Muscle layer of duodenum (tissue), 2 donors: ENCODE results near the gene COL4A1.

ENCODE experiments used
- H3K27ac ChIP-seq: one replicate; pipeline ENCODE4 v1.7.0; 2013; ENCODE audit warnings: mild to moderate bottlenecking, low read length
- H3K27me3 ChIP-seq: one replicate; pipeline ENCODE4 v1.7.0; 2013; ENCODE audit warnings: low read depth, mild to moderate bottlenecking, control low read depth, low read length
- H3K36me3 ChIP-seq, 2 donors: one replicate each; pipeline ENCODE4 v1.7.0; 2013; ENCODE audit warnings: low read length in 2 of 2, control low read depth in 1 of 2, mild to moderate bottlenecking in 1 of 2; ENCODE audit not compliant: insufficient read depth in 2 of 2, control insufficient read depth in 1 of 2
- H3K4me1 ChIP-seq, 2 donors: one replicate each; pipeline ENCODE4 v1.7.0; 2013; ENCODE audit warnings: low read length in 2 of 2, mild to moderate bottlenecking in 2 of 2, control low read depth in 1 of 2, moderate library complexity in 1 of 2; ENCODE audit not compliant: insufficient read depth in 2 of 2, control insufficient read depth in 1 of 2
- H3K4me3 ChIP-seq, 2 donors: one replicate each; pipeline ENCODE4 v1.7.0; 2013; ENCODE audit warnings: low read length in 2 of 2, low read depth in 1 of 2, mild to moderate bottlenecking in 1 of 2
- H3K9me3 ChIP-seq, 2 donors: one replicate each; pipeline ENCODE4 v1.7.0; 2013; ENCODE audit warnings: low read length in 2 of 2, control low read depth in 1 of 2, mild to moderate bottlenecking in 1 of 2; ENCODE audit not compliant: control insufficient read depth in 1 of 2
- donor health status: healthy.

Gene COL4A1

DNA sequence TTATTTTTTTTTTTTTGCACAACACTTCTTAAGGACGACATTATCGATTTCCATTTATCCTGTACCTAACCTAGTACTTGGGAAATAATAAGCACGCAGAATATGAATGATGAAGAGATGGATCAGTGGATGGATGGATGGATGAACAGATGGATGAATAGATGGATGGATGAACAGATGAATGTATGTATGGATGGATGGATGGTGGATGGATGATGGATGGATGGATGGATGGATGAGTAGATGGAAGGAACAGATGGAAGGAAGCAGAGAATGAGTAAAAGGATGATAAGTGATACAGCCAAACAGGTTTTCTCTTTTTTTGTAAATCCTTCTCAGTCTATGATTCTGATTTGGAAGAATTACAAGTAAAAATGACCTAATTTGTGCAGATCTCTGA is 166.9 kb downstream of the COL4A1 start:
- Histone ChIP-seq H3K9me3 (no peaks in the 10 kb centered on the region), H3K4me3 (no peak overlapping the region), H3K27me3 (no peaks in the 10 kb centered on the region), H3K27ac (no peak overlapping the region), H3K4me1 (peaks cover 0 to 10% of the 10 kb centered on the region in 2 donors), H3K36me3 (no peaks in the 10 kb centered on the region)

DNA sequence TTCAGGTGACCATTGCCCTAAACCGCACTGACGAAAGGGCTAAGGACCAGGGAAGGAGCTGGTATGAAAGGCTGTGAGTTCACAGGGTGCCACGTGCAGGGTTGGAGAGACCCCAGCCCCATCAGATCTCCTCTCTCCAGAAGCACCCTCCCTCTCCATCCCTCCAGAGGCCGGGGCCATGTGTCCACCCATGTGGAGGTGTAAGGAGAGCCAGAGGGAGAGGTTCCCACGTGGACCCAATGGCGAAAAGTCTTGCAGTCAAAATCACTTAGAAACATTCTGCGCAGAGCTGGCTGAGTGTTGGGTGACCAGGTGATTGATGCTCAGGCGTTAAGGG is 168.3 kb downstream of the COL4A1 start:
- no peaks in the 10 kb centered on the region for H3K27me3 ChIP-seq
- no peaks in the 10 kb centered on the region for H3K36me3 ChIP-seq
- H3K9me3 ChIP-seq = no peaks in the 10 kb centered on the region
- no peak overlapping the region for H3K27ac ChIP-seq
- peak overlapping the region; percentile 71 to 80 for H3K4me3 ChIP-seq
- peaks cover 0 to 10% of the 10 kb centered on the region in 2 donors for H3K4me1 ChIP-seq

DNA sequence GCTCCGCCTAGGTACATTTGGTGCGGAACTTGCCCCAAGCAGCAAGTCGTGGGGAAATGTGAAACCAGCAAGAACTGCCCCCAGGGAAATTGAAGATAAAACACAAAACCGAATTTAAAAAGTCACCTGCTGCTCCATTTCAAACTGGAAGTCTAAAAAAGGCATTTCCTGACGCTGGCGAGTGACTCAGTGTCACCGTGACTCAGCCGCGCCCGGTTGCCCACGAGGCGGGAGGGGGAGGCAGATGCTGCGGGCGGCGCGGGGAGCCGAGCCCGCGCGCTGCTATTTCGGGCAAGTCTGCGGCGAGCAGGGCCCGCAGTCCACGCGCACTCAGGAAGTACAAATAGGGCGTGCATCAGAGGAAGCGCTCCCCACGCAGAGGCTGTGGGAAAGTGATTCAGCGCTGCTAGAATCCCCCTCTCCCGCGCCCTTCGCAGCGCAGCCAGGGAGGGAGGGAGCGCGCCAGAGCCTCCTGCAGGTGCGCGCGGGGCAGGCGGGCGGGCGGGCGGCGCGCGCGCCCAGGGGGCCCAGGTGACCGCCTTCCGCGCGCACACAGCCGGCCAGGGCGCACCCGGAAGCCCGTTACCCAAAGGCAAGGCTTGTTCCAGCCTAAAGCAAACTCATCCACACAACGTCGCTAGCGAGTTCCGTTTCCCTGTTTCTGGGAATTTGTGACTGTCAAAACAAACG is 168.8 kb downstream of the COL4A1 start:
- H3K4me3 ChIP-seq = peak overlapping the region; percentile 71 to 80
- no peaks in the 10 kb centered on the region for H3K36me3 ChIP-seq
- no peaks in the 10 kb centered on the region for H3K27me3 ChIP-seq
- H3K4me1 ChIP-seq = peaks cover 0 to 10% of the 10 kb centered on the region in 2 donors
- H3K9me3 ChIP-seq = no peaks in the 10 kb centered on the region
- H3K27ac ChIP-seq = peak overlapping the region; percentile 19

DNA sequence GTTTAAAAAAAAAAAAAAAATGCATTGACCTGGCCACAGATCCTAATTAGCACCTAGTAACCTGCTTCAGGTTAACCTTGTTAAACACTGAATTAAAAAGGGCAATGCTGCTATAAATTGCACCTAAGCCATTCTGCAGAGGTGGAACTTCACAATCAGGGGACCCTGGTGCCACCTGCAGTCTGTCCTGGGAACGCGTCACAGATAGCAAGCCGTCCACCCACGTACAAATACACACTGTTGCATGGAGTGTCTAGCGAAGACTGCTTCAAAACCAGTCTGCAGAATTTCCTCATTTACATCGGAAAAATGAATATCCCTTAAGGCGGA is 169.3 kb downstream of the COL4A1 start:
- no peaks in the 10 kb centered on the region for H3K36me3 ChIP-seq
- H3K4me1 ChIP-seq = peaks cover 0 to 10% of the 10 kb centered on the region in 2 donors
- H3K27ac ChIP-seq = peak overlapping the region; percentile 19
- H3K9me3 ChIP-seq = no peaks in the 10 kb centered on the region
- no peaks in the 10 kb centered on the region for H3K27me3 ChIP-seq
- peak overlapping the region; percentile 71 to 80 for H3K4me3 ChIP-seq

DNA sequence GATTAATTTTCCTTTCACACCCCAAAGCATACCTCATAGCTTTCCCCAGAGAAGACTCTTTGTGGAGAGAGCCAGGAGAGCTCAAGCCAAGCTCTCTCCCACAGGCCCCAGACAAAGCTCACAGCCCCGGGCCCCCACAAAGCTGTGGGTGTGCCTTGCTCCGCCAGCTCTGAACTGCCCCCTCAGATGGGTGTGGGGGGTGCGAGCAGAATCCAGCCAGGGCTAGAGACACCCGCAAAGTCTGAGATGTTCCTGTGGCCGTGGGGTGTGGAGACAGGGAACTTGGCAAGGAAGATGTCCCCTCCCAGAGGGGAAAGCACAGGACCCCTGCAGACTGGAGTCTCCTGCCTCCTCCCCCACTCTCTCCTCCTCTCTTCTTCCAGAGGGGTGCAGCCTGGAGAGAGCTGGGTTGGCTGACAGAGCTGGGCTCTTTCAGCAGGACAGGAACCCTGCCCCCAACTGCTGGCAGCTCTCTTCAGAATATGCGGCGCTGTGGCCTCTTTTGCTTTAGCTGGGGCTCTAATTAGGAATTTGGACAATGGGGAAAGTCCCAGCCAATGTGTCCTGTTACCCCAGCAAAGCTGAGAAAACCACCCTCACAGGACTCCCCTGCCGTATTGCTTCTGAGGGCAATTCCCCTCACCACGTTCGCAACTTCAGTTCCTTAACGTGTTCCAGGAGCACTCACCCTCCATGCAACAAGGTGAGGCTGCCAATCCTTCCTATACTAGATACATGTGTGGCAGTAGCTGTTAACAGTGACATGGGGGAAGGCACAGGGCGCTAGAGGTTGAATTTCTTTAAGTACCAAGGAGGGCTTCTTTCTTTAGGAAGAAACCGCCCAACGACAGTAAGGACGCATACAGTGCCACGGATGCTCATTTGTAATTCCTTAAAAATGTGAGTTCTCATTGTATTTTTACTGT is 170.0 kb downstream of the COL4A1 start:
- Histone ChIP-seq H3K27me3 (no peaks in the 10 kb centered on the region), H3K4me3 (no peak overlapping the region), H3K9me3 (no peaks in the 10 kb centered on the region), H3K4me1 (peaks cover 0 to 10% of the 10 kb centered on the region in 2 donors), H3K36me3 (no peaks in the 10 kb centered on the region), H3K27ac (peak overlapping the region; percentile 19)

DNA sequence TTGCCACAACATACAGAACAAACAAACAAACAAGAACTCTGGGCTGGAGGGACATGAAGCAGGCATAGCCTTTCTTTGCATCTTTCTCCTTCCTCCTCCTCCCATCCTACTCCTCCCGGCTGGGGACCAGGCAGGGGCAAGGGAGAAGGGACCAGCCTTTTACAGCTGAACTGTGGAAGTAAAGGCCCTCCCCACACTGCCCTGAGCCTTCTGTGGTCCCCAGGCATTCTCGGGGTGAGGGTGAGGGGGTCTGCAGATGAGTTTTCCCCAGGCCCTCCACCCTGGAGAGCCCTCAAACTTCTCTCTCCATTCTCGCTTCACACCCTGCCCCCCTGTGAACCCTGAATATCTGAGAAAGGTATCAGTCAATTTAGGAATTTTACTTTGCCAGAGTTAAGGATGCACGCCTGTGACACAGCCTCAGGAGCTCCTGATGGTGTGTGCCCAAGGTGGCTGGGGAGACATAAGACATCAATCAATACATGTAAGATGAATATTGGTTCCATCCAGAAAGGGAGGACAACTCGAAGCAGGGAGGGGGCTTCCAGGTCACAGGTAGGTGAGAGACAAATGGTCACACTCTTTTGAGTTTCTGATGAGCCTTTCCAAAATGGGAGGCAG is 170.9 kb downstream of the COL4A1 start:
- Histone ChIP-seq H3K4me3 (no peak overlapping the region), H3K4me1 (peaks cover 0 to 10% of the 10 kb centered on the region in 2 donors), H3K9me3 (no peaks in the 10 kb centered on the region), H3K27me3 (no peaks in the 10 kb centered on the region), H3K36me3 (no peaks in the 10 kb centered on the region), H3K27ac (no peak overlapping the region)

DNA sequence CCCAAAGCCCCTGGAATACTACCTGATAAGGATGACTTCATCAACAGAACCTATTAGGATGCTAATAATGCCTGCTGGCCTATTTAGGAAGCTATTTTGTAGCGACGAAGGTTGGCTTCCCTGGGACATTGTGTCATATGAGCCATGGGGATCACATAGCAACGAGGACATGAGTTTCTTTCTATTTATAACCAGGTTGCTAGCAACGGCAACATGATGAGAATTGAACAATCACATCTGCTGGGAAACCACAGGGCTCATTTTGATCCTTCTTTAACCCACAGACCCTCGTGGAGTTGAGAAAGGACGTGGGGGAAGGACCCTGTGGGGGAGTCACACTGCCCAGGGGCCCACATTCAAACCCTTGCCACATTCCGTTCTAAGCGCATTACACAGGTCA is 172.2 kb downstream of the COL4A1 start:
- H3K4me1 ChIP-seq = peaks cover 0 to 10% of the 10 kb centered on the region in 2 donors
- H3K9me3 ChIP-seq = no peaks in the 10 kb centered on the region
- no peaks in the 10 kb centered on the region for H3K36me3 ChIP-seq
- no peak overlapping the region for H3K4me3 ChIP-seq
- H3K27ac ChIP-seq = peak overlapping the region; percentile 14
- H3K27me3 ChIP-seq = no peaks in the 10 kb centered on the region

DNA sequence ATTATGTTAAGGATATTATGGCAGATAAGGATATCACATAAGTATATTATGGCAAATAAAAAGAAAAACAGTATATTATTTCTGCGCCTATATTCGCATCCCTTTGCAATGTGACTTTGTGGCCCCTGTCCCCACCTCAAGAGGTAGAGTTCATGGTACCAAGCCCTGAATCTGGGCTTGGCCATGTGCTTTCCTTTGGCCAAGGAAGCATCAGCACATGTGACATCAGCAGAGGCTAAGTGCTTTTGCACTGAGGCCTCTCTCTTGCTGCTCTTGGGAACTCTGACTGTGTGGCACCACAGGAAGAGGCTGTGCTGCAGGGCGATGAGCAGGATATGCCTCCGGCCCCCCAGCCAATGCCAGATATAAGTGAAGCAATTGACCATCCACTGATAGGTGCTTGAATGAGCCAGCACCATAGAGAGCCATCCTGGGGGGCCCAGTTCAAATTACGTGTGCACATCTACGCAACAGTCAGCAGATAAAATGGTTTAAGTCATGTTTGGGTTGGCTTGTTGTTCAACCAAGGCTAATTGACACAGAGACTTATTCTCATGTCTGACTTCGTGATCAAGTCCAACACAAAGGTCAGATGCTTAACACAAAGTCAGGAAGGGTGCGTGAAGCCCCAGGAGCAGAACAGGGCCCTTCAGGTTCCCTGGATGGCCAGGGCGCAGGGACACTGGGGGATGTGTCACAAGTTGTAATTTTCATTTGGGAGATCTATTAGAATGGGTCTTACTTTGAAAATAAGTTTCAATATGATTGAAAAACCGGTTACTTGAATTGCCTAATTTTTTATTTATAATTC is 173.3 kb downstream of the COL4A1 start:
- peaks cover 0 to 10% of the 10 kb centered on the region in 2 donors for H3K4me1 ChIP-seq
- no peak overlapping the region for H3K27ac ChIP-seq
- no peaks in the 10 kb centered on the region for H3K9me3 ChIP-seq
- H3K27me3 ChIP-seq = no peaks in the 10 kb centered on the region
- no peaks in the 10 kb centered on the region for H3K36me3 ChIP-seq
- no peak overlapping the region for H3K4me3 ChIP-seq

DNA sequence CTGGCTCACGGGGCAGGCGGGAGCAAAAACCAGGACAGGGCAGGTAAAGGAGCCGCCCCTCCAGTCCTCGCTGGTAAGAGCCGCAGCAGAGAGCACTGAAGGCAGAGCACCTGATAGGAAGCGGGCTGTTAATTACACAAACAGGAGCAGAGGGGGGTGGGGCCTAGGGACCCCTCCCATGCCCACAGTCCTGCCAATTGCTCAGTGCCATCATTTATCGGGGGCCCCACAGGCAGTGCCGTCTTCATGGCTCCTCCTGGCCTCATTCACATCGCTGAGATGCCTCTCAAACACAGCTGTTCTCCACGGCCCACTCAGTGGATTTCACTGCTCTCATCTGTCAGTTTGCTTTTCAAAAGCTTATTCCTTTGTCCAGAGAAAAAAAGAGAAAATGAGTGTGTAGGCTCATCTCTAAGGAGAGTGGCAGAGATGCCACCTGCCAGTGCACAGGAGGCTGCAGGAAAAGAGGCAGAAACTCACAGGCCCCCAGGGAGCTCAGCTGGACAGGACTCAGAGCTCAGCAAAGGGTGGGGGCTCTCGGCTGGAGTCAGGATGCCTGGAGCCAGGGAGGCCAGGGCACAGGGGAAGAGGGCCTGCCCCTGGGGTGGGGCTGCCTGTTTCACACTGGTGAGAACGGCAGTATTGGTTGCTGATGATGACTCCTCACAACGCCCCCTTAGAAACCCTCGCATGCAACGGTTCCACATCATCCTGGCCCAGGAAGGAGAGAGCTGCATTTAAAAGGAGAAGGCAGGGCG is 174.6 kb downstream of the COL4A1 start:
- Histone ChIP-seq H3K36me3 (no peaks in the 10 kb centered on the region), H3K4me3 (no peak overlapping the region), H3K27ac (no peak overlapping the region), H3K9me3 (no peaks in the 10 kb centered on the region), H3K27me3 (no peaks in the 10 kb centered on the region), H3K4me1 (peaks cover 0 to 9% of the 10 kb centered on the region in 2 donors)

DNA sequence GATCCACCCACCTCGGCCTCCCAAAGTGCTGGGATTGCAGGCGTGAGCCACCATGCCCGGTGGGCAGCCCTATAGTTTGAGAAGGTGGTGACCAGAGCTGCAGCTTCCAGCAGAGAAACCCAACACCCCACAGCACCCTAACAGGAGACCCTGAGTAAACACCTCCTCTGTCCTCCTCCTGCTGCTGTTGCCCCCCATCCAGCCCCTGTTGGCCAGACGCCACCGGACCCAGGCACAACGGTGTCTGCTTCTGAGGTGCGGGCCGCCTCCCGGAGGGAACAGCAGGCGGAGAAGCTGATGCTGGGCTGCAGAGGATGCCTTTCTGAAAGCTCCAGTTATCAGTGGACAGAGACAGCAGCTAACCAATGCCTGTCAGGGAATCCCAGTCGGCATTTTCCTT is 175.5 kb downstream of the COL4A1 start:
- Histone ChIP-seq H3K4me1 (peaks cover 0 to 12% of the 10 kb centered on the region in 2 donors), H3K36me3 (no peaks in the 10 kb centered on the region), H3K4me3 (no peak overlapping the region), H3K27me3 (no peaks in the 10 kb centered on the region), H3K27ac (no peak overlapping the region), H3K9me3 (no peaks in the 10 kb centered on the region)
